LNCaP clone FGC (cell line): ENCODE results near the gene HCRTR1.

ENCODE experiments used
- DNase-seq: peaks from one replicate; pipeline ENCODE4 v3.0.0-alpha.2; 2011; ENCODE audit warnings: low read depth
- H3K4me3 ChIP-seq: 2 replicates; pipeline ENCODE4 v1.5.1; 2011; ENCODE audit warnings: mild to moderate bottlenecking, low read depth, low read length, control low read depth
- CTCF ChIP-seq: IDR thresholded peaks from 2 replicates; pipeline ENCODE4 v1.5.1; 2012; ENCODE audit warnings: mild to moderate bottlenecking; ENCODE audit not compliant: control insufficient read depth, insufficient read depth; ENCODE audit errors: extremely low read depth

Gene HCRTR1

GRCh38 chr1:31646259-31646960, 28.9 kb downstream of the HCRTR1 start:
- no peak for DNase-seq
- no peak overlapping the region for H3K4me3 ChIP-seq
- no peak for TF ChIP-seq CTCF

GRCh38 chr1:31647106-31647505, 29.6 kb downstream of the HCRTR1 start:
- no peak for TF ChIP-seq CTCF
- H3K4me3 ChIP-seq, result no peak overlapping the region
- DNase-seq, result no peak

- TF ChIP-seq CTCF, result no peak
- no peak for DNase-seq
- H3K4me3 ChIP-seq, result no peak overlapping the region
These were observed 30.7 kb downstream of the HCRTR1 start for GRCh38 chr1:31648190-31648589.

DNA sequence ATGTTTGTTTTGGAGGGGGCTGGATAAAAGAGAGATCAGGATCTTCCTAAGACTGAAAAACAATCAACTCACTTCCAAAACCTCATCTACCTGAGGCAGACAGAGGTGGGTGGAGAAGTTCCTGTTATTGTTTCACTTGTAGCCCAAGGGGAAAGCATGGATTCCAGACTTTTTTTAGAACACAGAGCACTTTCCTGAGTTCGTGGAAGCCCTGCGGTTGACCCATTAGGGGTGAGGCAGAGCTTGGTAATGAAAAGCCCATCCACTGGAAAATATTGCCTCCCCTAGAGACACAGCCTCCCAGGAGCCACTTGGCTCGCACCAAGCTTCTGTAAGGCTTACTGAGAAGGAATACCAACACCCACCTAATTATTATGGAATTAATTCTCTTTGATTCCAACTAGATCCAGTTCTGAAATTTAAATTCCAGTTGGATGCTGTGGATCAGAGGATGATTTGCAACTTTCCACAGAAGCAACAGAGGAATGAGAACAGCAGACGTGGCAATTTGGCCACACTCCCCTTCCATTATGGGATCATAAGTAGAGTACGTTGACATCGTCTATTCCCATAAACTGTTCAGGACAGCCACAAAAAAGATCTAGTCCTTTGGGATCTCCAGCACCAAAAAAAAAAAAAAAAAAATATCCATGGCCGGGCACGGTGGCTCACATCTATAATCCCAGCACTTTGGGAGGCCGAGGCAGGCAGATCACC, 31.3 kb downstream of the HCRTR1 start:
- H3K4me3 ChIP-seq, result no peak overlapping the region
- DNase-seq, result no peak
- TF ChIP-seq CTCF, result no peak

GRCh38 chr1:31650161-31651088, 32.9 kb downstream of the HCRTR1 start:
- DNase-seq, result no peak
- no peak overlapping the region for H3K4me3 ChIP-seq
- no peak for TF ChIP-seq CTCF

DNA sequence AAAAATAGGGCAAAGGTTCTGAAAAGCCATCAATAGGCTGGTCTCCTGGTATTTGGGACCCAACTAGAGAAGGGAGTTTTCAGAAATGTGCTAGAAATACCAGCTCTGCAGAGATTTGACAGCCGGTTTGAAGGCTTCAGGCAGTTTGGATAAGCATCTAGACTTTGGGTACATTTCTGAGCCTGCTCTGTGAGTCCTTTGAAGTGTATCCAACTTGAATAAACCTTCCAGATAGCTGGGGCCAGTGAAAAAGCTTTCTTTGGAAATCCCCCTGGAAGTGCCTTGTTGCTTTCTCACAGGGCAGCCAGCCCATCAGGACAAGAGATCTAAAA, 33.6 kb downstream of the HCRTR1 start:
- no peak for TF ChIP-seq CTCF
- no peak overlapping the region for H3K4me3 ChIP-seq
- DNase-seq, result no peak
